Measurements from ENCODE around the gene SATB1. TPM values are rescaled to one million over a fixed set of nuclear protein-coding genes. Genes with fewer than 3 reads are reported as not detected.

The SATB1 gene
- total and polyA plus RNA-seq, 2 donors (not counting 1 experiment from before 2014, with no cell fraction given) = 17.2 to 18.7 TPM

DNA sequence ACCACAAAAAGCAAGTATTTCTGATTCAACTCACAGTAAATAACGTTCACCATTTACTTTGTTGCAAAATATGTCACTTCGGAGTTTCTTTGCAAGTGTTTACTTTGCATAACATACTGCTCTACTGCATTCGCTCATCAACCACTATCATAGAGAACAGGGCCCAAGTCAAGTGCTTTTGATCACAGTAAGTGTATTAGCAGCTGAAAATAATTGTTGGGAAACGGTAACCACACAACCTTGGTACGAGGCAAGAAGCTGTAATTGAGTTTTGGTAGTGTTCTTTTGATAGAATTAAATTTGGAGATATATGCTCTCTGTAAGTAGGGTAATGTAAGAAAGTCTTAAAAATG, 80.1 kb downstream of the SATB1 start:
- no peaks in the 10 kb centered on the region for H3K4me1 ChIP-seq (ENCODE audit: control insufficient read depth, extremely low read depth, insufficient read depth, low read length)
- H3K27ac ChIP-seq (ENCODE audit: insufficient read depth, low read length) = no peak overlapping the region
- no peaks in the 10 kb centered on the region for H3K9me3 ChIP-seq (ENCODE audit: control insufficient read depth, insufficient read depth, low read depth, low read length)
- no peak overlapping the region for H3K4me3 ChIP-seq (replicated peaks in 1 of 4; ENCODE audit: control extremely low read depth in 1 of 4, insufficient read depth in 1 of 4, low read depth in 3 of 4, low read length in 4 of 4)
- no peaks in the 10 kb centered on the region for H3K36me3 ChIP-seq (ENCODE audit: control insufficient read depth, insufficient read depth, low read length)
- H3K4me2 ChIP-seq (ENCODE audit: extremely low read depth, insufficient read depth, low read length) = no peak overlapping the region
- no peaks in the 10 kb centered on the region for H3K79me2 ChIP-seq (ENCODE audit: control insufficient read depth, insufficient read depth, low read length)
- no peaks in the 10 kb centered on the region for H3K27me3 ChIP-seq (ENCODE audit: control insufficient read depth, insufficient read depth, low read length)
- no peak overlapping the region for H3K9ac ChIP-seq (ENCODE audit: insufficient read depth, low read length)
- no peaks in the 10 kb centered on the region for H4K20me1 ChIP-seq (ENCODE audit: control insufficient read depth, extremely low read depth, insufficient read depth, low read length)
- TF ChIP-seq EZH2 (IDR thresholded peaks at IDR 0.05; ENCODE audit: low read length, missing control alignments) = no peak
- TF ChIP-seq, protein P1, sequence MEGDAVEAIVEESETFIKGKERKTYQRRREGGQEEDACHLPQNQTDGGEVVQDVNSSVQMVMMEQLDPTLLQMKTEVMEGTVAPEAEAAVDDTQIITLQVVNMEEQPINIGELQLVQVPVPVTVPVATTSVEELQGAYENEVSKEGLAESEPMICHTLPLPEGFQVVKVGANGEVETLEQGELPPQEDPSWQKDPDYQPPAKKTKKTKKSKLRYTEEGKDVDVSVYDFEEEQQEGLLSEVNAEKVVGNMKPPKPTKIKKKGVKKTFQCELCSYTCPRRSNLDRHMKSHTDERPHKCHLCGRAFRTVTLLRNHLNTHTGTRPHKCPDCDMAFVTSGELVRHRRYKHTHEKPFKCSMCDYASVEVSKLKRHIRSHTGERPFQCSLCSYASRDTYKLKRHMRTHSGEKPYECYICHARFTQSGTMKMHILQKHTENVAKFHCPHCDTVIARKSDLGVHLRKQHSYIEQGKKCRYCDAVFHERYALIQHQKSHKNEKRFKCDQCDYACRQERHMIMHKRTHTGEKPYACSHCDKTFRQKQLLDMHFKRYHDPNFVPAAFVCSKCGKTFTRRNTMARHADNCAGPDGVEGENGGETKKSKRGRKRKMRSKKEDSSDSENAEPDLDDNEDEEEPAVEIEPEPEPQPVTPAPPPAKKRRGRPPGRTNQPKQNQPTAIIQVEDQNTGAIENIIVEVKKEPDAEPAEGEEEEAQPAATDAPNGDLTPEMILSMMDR (conservative IDR thresholded peaks at IDR 0.05 in 1 of 2, IDR thresholded peaks at IDR 0.05 in 1 of 2; ENCODE audit: low read depth in 1 of 2, low read length in 2 of 2) = no peak
- H2AFZ ChIP-seq (ENCODE audit: low read length) = no peak overlapping the region
- DNase-seq (ENCODE audit: low read depth in 2 of 2) = no peak

DNA sequence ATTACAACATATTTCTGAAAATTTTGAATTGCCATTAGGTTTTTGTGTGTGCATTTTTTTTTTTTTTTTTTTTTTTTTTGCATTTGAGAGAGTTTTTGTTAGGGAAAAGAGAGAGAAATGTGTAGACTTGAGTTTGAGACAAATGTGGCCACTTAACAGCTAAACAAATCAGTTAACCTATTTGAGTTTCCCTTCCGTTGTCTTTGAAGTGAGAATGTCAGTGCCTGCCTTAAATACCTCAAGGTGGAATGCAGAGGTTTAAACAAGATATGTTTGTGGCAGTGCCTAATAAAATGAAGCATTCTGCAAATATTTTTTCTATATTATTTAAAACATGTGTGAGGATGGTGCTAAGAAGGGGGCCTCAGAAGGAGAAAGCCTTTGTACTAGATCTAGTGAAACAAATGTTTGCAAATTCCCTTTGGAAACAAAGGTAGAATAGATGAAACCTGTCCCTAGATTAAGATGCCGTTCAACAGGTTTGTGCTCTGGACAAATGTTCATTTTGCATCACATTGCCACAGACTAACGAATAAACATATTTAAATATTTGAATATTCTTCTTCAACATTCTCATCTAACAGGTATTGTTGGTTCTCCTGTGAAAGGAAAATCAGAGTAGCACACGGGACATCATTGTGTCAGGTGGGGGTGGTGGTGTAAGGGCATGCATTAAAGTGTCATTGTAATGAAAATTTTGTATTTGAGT, 80.7 kb downstream of the SATB1 start:
- TF ChIP-seq, protein P1 (conservative IDR thresholded peaks at IDR 0.05 in 1 of 2, IDR thresholded peaks at IDR 0.05 in 1 of 2; ENCODE audit: low read depth in 1 of 2, low read length in 2 of 2) = no peak
- TF ChIP-seq EZH2 (IDR thresholded peaks at IDR 0.05; ENCODE audit: low read length, missing control alignments) = no peak
- Histone ChIP-seq H3K4me2 (ENCODE audit: extremely low read depth, insufficient read depth, low read length) (no peak overlapping the region), H3K4me1 (ENCODE audit: control insufficient read depth, extremely low read depth, insufficient read depth, low read length) (no peaks in the 10 kb centered on the region), H4K20me1 (ENCODE audit: control insufficient read depth, extremely low read depth, insufficient read depth, low read length) (no peaks in the 10 kb centered on the region), H3K79me2 (ENCODE audit: control insufficient read depth, insufficient read depth, low read length) (no peaks in the 10 kb centered on the region), H3K4me3 (replicated peaks in 1 of 4; ENCODE audit: control extremely low read depth in 1 of 4, insufficient read depth in 1 of 4, low read depth in 3 of 4, low read length in 4 of 4) (no peak overlapping the region), H3K9me3 (ENCODE audit: control insufficient read depth, insufficient read depth, low read depth, low read length) (no peaks in the 10 kb centered on the region), H3K27ac (ENCODE audit: insufficient read depth, low read length) (no peak overlapping the region), H3K36me3 (ENCODE audit: control insufficient read depth, insufficient read depth, low read length) (no peaks in the 10 kb centered on the region), H2AFZ (ENCODE audit: low read length) (no peak overlapping the region), H3K9ac (ENCODE audit: insufficient read depth, low read length) (no peak overlapping the region), H3K27me3 (ENCODE audit: control insufficient read depth, insufficient read depth, low read length) (no peaks in the 10 kb centered on the region)
- no peak for DNase-seq (ENCODE audit: low read depth in 2 of 2)

DNA sequence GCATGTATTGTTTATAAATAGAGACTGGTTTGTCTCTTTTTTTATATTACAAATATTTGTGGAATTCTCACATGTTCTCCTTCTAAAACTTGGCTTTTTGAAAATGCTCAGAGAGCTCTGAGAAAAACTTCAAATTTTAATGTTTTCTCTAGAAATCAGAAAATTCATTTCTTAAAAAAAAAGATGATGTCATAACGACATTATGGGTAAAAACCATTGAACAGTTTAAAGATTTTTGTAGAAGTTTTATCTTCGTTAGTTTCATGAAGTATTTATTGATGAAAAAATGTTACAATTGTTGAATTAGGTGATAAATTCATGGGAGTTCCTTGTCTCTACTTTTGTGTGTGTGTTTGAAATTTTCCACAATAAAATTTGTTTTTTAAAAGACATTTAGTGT, 81.3 kb downstream of the SATB1 start:
- no peaks in the 10 kb centered on the region for H4K20me1 ChIP-seq (ENCODE audit: control insufficient read depth, extremely low read depth, insufficient read depth, low read length)
- no peaks in the 10 kb centered on the region for H3K79me2 ChIP-seq (ENCODE audit: control insufficient read depth, insufficient read depth, low read length)
- no peaks in the 10 kb centered on the region for H3K4me1 ChIP-seq (ENCODE audit: control insufficient read depth, extremely low read depth, insufficient read depth, low read length)
- H3K27ac ChIP-seq (ENCODE audit: insufficient read depth, low read length) = no peak overlapping the region
- H3K4me3 ChIP-seq (replicated peaks in 1 of 4; ENCODE audit: control extremely low read depth in 1 of 4, insufficient read depth in 1 of 4, low read depth in 3 of 4, low read length in 4 of 4) = no peak overlapping the region
- no peaks in the 10 kb centered on the region for H3K36me3 ChIP-seq (ENCODE audit: control insufficient read depth, insufficient read depth, low read length)
- no peaks in the 10 kb centered on the region for H3K9me3 ChIP-seq (ENCODE audit: control insufficient read depth, insufficient read depth, low read depth, low read length)
- H3K4me2 ChIP-seq (ENCODE audit: extremely low read depth, insufficient read depth, low read length) = no peak overlapping the region
- TF ChIP-seq, protein P1 (conservative IDR thresholded peaks at IDR 0.05 in 1 of 2, IDR thresholded peaks at IDR 0.05 in 1 of 2; ENCODE audit: low read depth in 1 of 2, low read length in 2 of 2) = no peak
- TF ChIP-seq EZH2 (IDR thresholded peaks at IDR 0.05; ENCODE audit: low read length, missing control alignments) = no peak
- no peak overlapping the region for H3K9ac ChIP-seq (ENCODE audit: insufficient read depth, low read length)
- no peak for DNase-seq (ENCODE audit: low read depth in 2 of 2)
- H2AFZ ChIP-seq (ENCODE audit: low read length) = no peak overlapping the region
- no peaks in the 10 kb centered on the region for H3K27me3 ChIP-seq (ENCODE audit: control insufficient read depth, insufficient read depth, low read length)
